ENCODE measurements around the gene ANKRD12.
"Not testable (repeated sequence)": the region's sequence is repeated elsewhere in the genome, so short reads cannot be mapped to it uniquely, and the experiment has no call there.

Gene ANKRD12

DNA sequence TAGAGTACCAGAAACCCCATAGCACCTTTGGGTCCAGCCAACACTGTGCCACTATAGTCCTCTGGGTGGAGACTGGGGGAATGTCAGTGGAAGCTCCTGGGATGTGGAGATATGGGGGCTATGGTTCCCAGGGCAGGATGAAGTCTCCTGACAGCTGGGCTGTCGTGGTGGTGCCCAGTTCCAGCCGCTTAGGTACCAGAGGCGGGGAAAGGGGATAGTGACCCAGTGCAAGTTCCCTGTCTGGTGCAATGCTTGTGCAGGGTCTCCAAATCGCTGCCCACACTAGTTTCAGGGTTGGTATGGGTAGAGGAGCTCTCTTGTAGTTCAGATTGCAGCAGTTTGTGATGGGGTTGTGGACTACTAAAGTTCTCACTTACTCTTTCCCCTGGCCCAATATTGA is 97.9 kb downstream of the ANKRD12 start:
- DNase-seq: no peak

DNA sequence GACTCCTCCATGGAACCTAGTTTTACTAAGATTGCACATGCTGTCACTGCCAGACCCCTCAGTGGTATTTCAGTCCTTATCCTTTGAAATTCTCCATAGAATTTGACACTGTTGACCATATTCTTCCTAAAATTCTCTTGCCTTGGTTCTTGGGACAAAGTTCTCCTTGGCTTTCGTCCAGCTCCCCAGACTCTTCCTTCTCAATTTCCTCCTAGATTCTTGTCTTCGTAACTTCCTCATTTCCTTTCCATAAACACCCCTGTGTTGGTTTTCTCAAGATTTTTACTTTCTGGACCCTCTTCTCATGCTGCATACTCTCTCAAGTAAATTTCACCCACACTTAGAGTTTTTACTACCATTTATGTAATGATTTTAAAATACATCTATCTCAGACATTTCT is 101.4 kb downstream of the ANKRD12 start:
- no peak for DNase-seq

DNA sequence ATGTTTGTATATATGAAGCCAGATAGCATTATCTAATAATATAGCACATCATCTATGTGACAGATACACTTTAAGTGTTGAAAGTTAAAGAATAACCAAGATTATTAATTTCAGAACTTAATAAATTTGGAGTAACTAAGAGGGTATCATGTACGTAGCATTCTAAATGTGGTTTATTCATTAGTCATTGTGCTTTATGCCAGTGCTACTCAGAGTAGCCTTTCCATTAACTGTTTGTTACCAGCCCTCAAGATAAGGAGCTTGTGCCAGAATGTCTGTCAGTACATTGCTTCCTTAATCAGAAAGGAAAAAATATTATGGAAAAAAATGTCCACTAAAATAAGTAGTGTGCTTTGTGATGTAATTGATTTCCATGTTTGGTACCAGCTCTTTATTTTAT is 103.1 kb downstream of the ANKRD12 start:
- DNase-seq: no peak

DNA sequence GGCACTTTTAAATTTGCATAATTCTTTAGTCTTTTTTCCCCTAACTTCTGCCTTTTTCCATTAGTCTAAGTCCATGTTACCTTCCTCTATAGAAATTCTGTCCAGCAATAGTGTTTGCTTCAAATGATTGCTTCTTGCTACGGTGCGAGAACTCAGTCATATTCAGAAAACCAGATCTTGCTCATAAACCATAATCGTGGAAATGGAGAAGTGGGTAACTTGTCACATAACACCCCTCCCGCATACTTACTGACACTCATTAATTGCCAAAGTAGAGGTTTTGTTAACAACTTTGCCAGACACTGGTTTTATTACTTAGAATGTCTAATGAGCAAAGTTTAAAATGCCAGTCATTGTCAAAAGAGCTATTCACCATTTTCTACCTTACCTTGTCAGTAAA is 103.7 kb downstream of the ANKRD12 start:
- no peak for DNase-seq

DNA sequence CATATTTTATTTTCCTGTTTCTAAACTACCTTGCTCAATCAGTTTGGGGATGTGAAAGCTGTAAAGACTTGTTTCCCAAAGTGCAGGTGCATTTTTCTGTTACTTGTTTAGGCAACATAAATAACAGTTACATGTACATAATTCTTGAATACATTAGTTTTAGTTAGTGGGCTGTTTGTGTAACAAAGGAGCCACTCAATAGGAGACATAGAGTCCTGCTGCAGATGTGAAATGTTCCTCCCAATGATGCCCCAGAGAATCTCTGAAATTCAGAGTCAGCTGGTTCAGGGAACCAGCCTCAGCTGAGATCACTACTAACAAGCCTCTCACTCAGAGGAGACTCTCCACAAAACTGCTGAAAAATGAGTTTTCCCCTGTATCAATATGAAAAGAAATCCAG is 106.4 kb downstream of the ANKRD12 start:
- DNase-seq: no peak

DNA sequence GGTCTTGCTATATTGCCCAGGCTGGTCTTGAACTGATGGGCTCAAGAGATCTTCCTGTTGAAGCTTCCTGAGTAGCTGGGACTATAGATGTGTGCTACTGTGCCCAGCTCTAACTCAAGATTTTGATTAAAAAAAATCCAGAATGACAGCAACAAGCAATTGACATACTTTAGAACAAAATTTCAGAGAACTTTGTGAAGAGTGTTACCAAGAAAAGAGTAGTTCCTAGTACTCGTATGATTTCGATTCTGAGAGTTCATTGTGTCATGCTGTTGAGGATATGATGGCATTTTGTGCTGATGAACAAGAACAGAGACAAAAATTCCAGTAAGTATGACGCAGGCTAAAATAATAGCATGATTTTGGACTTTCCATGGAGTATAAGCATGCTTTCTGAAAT is 107.8 kb downstream of the ANKRD12 start:
- no peak for DNase-seq

DNA sequence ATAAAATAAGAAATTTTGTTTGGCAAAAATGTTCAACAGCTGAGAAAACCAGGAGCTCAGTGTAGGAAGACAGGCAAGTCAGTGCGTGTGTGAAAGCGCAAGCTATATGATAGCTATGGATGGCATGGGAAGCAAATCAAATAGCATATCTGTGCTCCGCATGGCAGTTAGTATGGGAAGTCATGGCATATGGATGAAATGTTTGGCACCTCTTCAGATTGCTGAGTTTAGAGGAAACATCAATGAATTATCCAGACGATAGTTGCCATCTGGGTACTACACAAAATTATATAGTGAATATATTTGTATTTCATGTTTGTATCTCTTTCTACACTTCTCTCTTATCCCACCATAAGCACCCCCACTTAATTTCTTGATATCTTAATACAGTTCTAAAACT is 112.1 kb downstream of the ANKRD12 start:
- no peak for DNase-seq

DNA sequence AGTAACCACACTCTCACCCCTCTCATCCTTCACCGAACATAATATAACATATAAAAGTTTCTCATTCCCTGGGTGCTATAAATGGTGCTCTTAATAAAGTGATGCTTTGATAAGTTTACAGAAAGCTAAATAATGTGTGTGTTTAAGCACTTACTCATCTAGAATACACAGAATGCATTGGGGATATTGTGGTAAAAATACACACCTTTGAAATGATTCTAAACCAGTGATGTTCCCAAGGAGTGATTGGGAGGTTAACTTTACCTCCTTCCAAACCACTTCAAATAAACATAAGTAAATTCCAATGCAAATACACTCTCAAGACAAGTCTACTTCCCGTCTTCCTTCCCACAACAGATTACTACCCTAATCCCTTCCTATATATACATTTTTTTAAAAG is 112.7 kb downstream of the ANKRD12 start:
- no peak for DNase-seq

DNA sequence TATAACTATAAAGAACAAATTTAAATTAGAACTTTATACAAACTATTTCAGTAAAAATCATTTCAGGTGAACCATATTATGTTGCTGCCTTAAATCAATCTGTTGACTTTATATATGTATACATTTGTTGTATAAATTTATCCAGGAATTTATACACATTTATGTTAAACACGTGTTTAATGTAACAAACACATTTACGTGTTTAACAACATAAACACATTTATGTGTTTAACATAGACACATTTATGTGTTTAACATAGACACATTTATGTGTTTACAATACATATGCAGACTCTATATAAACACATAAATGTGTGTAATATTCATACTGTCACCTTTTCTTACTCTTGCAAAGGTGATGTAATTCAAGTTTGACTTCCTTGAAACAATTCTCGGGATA is 122.6 kb downstream of the ANKRD12 start:
- DNase-seq: no peak

DNA sequence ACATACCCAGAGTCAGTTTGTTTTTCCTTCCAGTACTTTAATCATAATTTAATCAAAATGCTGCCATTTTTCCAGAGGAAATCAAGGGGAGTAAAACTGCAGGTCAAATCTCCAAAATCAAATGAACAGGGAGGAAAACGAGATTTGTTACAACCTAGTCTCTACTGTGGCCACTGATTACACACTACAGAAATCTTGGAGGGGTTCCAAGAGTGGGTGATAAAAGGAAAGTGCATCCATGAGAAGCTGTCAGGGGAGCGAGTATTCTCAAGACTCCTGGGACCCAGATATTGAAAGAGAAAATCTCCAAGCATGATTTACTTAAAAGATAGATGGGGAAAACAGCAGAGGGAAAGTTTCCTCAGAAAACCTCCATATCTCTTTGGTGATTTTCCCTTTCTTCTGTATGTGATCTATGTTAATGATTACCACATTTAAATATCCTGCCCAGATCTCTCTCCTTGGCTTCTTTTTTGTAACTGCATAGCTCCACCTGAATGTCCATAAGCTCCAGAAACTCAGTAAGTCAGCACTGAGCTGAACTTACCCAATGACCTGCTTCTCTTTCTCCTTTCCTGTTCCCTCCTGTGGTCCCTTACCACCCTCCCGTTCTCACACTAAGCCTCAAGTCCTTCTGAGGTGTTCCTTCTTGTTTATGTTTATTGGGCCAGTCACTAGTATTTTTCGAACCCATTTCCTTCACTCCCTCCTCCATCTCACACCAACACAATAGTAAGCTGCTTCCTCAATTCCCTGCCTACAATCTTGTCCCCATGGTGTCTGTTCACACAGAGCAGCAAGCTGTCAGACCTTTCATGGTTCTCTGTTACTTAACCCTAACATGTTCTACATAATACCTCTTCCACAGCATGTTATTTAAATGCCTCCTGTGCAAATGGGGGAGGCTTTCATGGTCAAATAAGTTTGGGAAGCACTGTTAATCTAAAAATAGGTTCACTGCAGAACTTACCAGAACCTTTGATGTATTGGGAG is 124.1 kb downstream of the ANKRD12 start:
- DNase-seq: no peak

DNA sequence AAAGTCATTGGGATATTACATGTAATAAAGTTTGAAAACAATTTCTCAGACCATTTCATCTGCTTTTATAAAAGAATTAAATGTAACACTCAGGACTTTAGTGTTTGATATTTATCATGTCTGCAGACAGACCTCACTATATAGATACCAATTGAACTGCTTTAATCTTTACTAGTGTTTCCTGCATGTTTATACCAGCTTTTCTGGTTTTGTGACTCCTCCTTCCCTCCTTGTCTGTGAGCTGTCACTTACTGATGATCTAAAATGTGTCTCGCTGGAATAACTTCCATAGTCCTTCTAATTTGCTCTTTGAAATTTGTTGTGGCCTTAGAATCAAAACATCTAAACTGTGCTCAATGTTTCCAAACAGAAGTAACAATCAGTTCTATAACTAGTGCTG is 126.7 kb downstream of the ANKRD12 start:
- no peak for DNase-seq

DNA sequence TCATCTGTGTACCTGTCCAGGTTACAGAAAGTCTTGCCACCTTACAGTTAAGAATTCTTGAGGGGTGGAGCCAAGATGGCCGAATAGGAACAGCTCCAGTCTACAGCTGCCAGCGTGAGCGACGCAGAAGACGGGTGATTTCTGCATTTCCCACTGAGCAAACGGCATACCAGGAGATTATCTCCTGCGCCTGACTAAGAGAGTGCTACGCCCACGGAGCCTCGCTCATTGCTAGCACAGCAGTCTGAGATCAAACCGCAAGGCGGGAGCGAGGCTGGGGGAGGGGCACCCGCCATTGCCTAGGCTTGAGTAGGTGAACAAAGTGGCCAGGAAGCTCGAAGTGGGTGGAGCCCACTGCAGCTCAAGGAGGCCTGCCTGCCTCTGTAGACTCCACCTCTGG is 128.2 kb downstream of the ANKRD12 start:
- DNase-seq: not testable (repeated sequence)

DNA sequence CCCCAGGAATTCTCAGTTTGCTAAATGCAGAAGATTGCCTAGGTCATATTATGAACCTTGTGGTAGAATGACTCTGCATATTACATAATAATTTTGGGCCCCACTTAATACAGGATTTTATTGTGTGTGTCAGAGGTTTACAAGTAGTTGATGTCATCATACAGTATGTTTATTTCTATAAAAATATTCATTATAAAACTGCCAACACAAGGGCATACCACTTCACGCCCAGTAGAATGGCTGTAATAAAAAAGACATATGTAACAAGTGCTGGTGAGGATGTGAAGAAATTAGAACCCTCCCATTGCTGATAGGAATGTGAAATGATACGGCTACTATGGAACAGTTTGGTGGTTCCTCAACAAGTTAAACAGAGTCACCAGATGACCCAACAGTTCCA is 136.6 kb downstream of the ANKRD12 start:
- DNase-seq: no peak

DNA sequence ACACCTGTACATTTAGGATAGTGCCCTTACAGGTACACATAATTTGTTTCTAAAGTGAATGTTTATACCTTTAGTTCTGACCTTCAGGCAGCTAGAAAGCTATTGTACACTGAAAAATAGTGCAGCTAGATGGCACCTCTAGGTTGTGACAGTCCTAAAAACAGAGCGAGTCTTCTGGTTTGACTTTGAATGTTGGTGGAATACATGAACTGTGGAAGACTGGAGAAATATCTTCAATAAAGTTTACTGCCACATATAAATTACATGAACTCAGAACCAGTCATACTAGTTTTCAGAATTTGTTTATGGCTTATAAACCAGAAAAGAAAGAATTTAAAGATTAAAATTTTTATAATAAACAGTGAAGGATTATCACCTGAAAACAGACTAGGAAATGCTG is 139.3 kb downstream of the ANKRD12 start:
- DNase-seq: no peak

DNA sequence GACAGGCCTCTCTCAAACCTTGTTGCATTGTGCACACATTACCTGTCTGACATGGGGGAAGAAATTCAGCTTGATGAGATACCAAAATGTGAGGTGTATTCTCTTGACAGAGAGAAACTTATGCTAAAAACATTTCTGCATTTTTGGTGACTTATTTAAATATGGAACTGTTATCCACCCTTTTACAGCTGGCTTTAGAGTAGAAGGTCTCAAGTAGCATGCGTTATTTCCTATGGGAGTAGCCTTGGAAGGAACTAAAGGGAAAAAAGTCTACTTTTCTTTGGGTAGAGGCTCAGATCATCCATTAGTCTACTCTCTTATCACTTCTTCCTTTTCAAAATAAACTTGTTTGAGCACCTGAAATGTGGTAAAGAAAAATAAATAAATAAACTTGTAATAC is 141.4 kb downstream of the ANKRD12 start:
- DNase-seq: no peak

DNA sequence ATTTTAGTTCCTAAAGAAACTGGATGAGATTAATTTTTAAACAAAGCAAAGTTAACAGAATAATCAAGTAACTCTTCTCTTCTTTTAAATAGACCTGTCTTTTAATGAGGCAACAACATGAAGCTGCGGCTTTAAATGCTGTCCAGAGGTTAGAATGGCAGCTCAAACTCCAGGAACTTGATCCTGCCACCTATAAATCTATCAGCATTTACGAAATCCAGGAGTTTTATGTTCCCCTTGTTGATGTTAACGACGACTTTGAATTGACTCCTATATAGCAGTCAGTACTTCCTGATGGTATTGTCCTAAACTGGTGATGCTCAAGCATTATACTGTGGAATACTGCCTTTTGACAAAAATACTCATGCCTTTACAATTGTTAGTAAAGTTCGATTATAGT is 144.3 kb downstream of the ANKRD12 start:
- DNase-seq: no peak

DNA sequence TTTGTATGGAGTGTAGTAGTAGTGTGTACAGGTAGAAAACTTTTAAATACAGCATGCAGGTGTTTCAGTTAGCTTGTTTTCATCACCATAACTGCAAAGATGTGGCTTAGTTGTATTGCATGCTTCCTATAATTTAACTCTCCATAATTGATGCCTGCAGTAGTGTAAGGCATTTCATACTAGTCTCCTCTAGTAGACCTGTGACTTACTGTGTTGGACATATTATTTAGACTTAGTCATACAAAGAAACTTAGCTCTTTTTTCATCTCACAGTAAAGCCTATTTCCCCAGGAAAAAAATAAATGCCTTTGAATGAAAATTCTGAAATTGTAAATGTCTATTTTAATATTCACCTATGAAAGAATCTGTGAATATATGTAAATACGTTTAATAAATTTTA is 145.2 kb downstream of the ANKRD12 start:
- no peak for DNase-seq

DNA sequence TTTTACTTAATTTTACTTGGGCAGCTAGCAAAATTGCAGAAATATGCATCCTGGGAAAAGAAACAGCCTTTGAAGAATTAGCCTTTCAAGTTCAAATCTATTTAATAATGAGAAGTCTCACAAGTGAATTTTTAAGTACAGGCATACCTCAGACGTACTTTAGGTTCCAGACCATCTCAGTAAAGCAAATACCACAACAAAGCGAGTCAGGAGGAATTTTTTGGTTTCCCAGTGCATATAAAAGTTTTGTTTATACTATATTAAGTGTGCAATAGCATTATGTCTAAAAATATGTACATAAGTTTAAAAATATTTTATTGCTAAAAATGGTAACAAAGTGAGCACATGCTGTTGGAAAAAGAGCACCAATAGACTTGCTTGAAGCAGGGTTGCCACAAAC is 147.2 kb downstream of the ANKRD12 start:
- no peak for DNase-seq

DNA sequence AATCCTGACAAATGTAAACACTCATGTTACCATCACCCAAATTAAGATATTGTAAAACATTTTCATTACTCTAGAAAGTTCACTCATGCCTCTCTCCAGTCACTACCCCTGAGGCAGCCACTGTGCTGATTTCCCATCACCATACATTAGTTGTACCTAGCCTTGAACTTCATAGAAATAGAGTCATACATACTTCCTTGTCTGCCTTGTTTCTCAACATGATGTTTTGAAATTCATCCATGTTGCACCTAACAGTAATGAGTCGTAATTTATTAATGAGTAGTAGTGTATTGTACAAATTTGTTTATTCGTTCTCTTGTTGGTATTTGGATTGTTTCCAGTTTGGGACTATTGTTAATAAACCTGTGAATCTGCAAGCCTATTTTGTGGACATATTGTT is 149.0 kb downstream of the ANKRD12 start:
- no peak for DNase-seq

DNA sequence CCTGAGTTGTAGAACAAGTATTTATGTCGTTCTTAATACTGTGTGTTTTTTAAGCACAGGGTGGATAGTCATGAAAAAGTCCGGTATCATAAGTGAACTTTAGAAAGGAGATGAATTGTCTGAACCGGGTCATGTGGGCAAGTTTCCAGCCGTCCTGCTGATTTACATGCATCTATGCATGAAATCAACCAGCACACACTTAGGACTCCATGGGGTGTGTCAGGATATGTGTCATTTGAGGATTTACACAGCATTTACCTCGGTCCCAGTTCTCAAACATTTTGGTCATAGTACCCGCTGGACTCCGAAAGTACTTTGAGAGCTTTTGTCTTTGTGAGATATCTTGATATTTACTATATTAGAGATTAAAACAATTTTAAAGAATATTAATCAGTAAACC is 150.5 kb downstream of the ANKRD12 start:
- no peak for DNase-seq

DNA sequence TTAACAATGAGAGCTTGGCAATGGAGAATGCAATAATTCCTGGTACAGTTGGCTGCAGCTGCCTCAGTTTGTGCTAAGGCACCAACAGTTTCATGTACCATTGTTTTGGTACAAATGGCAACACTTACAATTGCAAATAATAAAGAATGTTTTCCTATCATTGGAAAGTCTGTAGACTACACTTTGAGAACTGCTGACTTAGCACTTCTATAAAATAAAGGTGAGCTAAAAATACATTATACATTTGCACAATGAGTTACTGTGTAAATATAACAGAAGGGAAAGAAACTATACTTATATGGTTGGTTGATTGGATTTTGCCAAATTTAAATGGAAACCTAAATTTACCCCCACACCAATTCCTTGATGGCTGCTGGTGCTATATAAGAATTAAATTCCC is 153.1 kb downstream of the ANKRD12 start:
- no peak for DNase-seq

DNA sequence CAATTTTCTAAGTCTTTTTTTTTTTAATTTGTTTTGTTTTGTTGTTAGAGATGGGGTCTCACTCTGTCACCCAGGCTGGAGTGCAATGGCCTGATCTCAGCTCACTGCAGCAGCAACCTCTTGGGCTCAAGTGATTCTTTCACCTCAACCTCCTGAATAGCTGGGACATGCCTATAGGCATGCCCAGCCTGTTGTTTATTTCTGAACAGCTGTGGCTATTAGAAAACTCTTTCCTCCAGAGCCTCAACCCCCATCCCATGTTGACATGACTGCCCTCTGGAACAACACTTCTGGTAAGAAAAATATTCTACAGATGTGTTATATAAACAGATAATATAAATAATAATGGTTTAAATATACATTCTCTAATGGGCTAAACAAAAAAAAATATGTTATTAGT is 153.6 kb downstream of the ANKRD12 start:
- no peak for DNase-seq

DNA sequence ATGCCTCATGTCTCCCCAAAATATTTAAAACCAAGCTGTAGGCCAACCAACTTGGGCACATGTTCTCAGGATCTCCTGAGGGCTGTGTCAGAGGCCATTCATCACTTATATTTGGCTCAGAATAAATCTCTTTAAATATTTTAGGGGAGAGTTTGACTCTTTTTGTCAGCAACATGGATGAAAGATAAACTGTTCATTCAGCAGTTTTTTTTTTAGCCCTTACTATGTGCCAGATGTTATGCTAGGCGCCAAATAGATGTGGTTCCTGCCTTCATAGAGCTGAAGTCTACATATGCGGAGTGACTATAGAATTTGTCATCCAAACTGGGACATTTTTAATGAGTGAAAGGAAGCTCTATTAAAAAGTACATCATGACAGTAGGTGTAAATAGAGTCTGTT is 155.5 kb downstream of the ANKRD12 start:
- no peak for DNase-seq

DNA sequence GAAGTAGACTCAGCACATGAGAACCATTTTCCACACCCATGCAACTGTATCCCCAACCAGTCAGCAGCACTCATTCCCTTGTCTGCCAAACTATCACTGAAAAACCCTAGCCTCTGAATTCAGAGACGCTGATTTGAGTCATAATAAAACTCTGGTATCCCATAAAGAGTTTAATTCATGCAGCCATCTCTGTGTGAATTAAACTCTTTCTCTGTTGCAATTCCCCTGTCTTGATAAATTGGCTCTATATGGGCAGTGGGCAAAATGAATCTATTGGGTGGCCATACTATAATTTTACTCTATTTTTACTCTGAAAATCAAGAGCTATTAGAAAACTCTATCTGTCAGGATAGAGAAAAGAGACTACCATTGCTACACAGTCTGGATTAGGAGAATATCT is 157.4 kb downstream of the ANKRD12 start:
- no peak for DNase-seq

All from bone marrow (tissue), 2 donors.